MM.1S (cell line): ENCODE results near the gene MARCHF10.

ENCODE experiments used
- DNase-seq: peaks from one replicate; pipeline ENCODE4 v3.0.0-alpha.2; 2015
- H2AFZ ChIP-seq: fragments of 300-600 bp; sonication (generic); 2 replicates; pipeline ENCODE4 v1.6.0; 2016; ENCODE audit warnings: antibody characterized with exemption, low read length
- H3F3A ChIP-seq: fragments of 300-600 bp; sonication (generic); 2 replicates; pipeline ENCODE4 v1.6.1; 2016; ENCODE audit warnings: mild to moderate bottlenecking, antibody characterized with exemption, low read length, moderate library complexity, mixed read lengths; ENCODE audit not compliant: insufficient read depth
- H3K27ac ChIP-seq: fragments of 300-600 bp; sonication (generic); 2 replicates; pipeline ENCODE4 v1.5.1; 2016; ENCODE audit warnings: mild to moderate bottlenecking, low read length
- H3K27me3 ChIP-seq: fragments of 300-600 bp; sonication (generic); replicated peaks from 2 replicates; pipeline ENCODE4 v1.6.0; 2016; ENCODE audit warnings: low read length; ENCODE audit not compliant: insufficient read depth
- H3K36me3 ChIP-seq: fragments of 300-600 bp; sonication (generic); replicated peaks from 2 replicates; pipeline ENCODE4 v1.6.1; 2016; ENCODE audit warnings: mild to moderate bottlenecking, low read length, mixed read lengths; ENCODE audit not compliant: insufficient read depth
- H3K4me1 ChIP-seq: fragments of 300-600 bp; sonication (generic); 2 replicates; pipeline ENCODE4 v1.6.1; 2016; ENCODE audit warnings: low read length, mixed read lengths
- H3K4me2 ChIP-seq: fragments of 300-600 bp; sonication (generic); 2 replicates; pipeline ENCODE4 v1.6.0; 2016; ENCODE audit warnings: low read depth, low read length
- H3K4me3 ChIP-seq: fragments of 300-600 bp; sonication (generic); 2 replicates; pipeline ENCODE4 v1.5.1; 2016; ENCODE audit warnings: low read length, mixed read lengths
- H3K79me2 ChIP-seq: fragments of 300-600 bp; sonication (generic); 2 replicates; pipeline ENCODE4 v1.6.1; 2016; ENCODE audit warnings: mixed run types, low read length, mixed read lengths
- H3K9ac ChIP-seq: fragments of 300-600 bp; sonication (generic); 2 replicates; pipeline ENCODE4 v1.6.1; 2016; ENCODE audit warnings: low read length, mixed read lengths
- H3K9me2 ChIP-seq: fragments of 300-600 bp; sonication (generic); replicated peaks from 2 replicates; pipeline ENCODE4 v1.6.1; 2016; ENCODE audit warnings: mild to moderate bottlenecking, low read length, mixed read lengths; ENCODE audit not compliant: insufficient read depth
- H3K9me3 ChIP-seq: fragments of 300-600 bp; sonication (generic); replicated peaks from 2 replicates; pipeline ENCODE4 v1.6.1; 2016; ENCODE audit warnings: mild to moderate bottlenecking, low read length, mixed read lengths; ENCODE audit not compliant: insufficient read depth
- H4K20me1 ChIP-seq: fragments of 300-600 bp; sonication (generic); 2 replicates; pipeline ENCODE4 v1.6.1; 2016; ENCODE audit warnings: mild to moderate bottlenecking, low read length, moderate library complexity, mixed read lengths; ENCODE audit not compliant: insufficient read depth
- EZH2 ChIP-seq: fragments of 300-600 bp; sonication (generic); optimal IDR thresholded peaks from 2 replicates; pipeline ENCODE3; 2017; ENCODE audit warnings: low read depth, mild to moderate bottlenecking, antibody characterized with exemption, low read length, mixed read lengths
- EZH2phosphoT487 ChIP-seq: fragments of 300-600 bp; sonication (generic); IDR thresholded peaks from 2 replicates; pipeline ENCODE4 v1.6.1; 2018; ENCODE audit warnings: antibody characterized with exemption, low read length
- TF ChIP-seq, protein P1 (sequence below): fragments of 300-600 bp; sonication (generic); IDR thresholded peaks from 2 replicates; pipeline ENCODE4 v1.5.1; 2016; ENCODE audit warnings: antibody characterized with exemption, low read length, mixed read lengths

MARCHF10 gene

DNA sequence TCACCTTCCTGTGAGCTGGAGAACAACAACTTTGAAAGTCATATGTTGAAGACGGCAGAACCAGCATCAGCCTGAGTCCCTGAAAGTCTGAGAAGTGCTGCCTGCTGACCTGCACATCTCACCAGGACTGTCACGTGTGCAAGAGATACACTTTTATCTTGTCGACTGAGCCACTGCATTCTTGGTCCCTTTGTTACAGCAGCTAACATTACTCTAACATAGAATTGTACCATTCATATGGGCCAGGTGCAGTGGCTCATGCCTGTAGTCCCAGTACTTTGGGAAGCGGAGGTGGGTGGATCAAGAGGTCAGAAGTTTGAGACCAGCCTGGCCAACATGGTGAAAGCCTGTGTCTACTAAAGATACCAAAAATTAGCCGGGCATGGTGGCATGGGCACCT lies 40.1 kb downstream of the MARCHF10 start:
- Histone ChIP-seq H3K79me2 (no peaks in the 10 kb centered on the region), H3K27me3 (0 out of 2 replicates have a peak, but pooled peaks cover 3% of the 10 kb centered on the region), H3K4me2 (no peak overlapping the region), H3F3A (no peaks in the 10 kb centered on the region), H3K4me1 (no peaks in the 10 kb centered on the region), H3K9me2 (no peaks in the 10 kb centered on the region), H4K20me1 (no peaks in the 10 kb centered on the region), H3K4me3 (no peak overlapping the region), H3K9ac (no peak overlapping the region), H3K36me3 (no peaks in the 10 kb centered on the region), H2AFZ (no peak overlapping the region), H3K9me3 (no peaks in the 10 kb centered on the region), H3K27ac (no peak overlapping the region)
- no peak for DNase-seq
- TF ChIP-seq EZH2 (no peak), EZH2phosphoT487 (no peak)
- TF ChIP-seq, protein P1, sequence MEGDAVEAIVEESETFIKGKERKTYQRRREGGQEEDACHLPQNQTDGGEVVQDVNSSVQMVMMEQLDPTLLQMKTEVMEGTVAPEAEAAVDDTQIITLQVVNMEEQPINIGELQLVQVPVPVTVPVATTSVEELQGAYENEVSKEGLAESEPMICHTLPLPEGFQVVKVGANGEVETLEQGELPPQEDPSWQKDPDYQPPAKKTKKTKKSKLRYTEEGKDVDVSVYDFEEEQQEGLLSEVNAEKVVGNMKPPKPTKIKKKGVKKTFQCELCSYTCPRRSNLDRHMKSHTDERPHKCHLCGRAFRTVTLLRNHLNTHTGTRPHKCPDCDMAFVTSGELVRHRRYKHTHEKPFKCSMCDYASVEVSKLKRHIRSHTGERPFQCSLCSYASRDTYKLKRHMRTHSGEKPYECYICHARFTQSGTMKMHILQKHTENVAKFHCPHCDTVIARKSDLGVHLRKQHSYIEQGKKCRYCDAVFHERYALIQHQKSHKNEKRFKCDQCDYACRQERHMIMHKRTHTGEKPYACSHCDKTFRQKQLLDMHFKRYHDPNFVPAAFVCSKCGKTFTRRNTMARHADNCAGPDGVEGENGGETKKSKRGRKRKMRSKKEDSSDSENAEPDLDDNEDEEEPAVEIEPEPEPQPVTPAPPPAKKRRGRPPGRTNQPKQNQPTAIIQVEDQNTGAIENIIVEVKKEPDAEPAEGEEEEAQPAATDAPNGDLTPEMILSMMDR: no peak

DNA sequence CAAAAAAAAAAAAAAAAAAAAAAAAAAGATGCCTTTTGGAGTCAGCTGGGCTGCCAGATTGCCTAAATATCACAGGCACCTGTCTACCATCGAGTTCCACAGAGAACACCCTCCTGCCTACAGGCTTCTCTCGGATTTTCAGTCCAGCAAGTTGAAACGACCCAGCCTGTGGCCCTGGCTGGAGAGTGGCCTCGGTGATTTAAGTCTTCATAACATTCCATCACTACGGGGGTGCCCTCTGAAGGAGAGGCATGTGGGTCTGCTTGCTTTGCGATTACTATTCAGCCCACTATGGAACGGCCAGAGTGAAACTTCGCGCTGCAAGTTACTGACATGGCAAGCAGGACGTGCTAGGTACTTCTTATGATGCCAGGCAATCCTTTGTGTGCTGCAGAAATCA lies 42.8 kb downstream of the MARCHF10 start:
- no peaks in the 10 kb centered on the region for H4K20me1 ChIP-seq
- H3K9me2 ChIP-seq: no peaks in the 10 kb centered on the region
- H2AFZ ChIP-seq: no peak overlapping the region
- H3K4me3 ChIP-seq: no peak overlapping the region
- TF ChIP-seq, protein P1: no peak
- TF ChIP-seq EZH2: no peak
- TF ChIP-seq EZH2phosphoT487: no peak
- H3K79me2 ChIP-seq: no peaks in the 10 kb centered on the region
- no peaks in the 10 kb centered on the region for H3F3A ChIP-seq
- no peaks in the 10 kb centered on the region for H3K36me3 ChIP-seq
- no peaks in the 10 kb centered on the region for H3K9me3 ChIP-seq
- H3K27ac ChIP-seq: no peak overlapping the region
- no peak overlapping the region for H3K4me2 ChIP-seq
- H3K9ac ChIP-seq: no peak overlapping the region
- no peak for DNase-seq
- no peaks in the 10 kb centered on the region for H3K4me1 ChIP-seq
- no peaks in the 10 kb centered on the region for H3K27me3 ChIP-seq

DNA sequence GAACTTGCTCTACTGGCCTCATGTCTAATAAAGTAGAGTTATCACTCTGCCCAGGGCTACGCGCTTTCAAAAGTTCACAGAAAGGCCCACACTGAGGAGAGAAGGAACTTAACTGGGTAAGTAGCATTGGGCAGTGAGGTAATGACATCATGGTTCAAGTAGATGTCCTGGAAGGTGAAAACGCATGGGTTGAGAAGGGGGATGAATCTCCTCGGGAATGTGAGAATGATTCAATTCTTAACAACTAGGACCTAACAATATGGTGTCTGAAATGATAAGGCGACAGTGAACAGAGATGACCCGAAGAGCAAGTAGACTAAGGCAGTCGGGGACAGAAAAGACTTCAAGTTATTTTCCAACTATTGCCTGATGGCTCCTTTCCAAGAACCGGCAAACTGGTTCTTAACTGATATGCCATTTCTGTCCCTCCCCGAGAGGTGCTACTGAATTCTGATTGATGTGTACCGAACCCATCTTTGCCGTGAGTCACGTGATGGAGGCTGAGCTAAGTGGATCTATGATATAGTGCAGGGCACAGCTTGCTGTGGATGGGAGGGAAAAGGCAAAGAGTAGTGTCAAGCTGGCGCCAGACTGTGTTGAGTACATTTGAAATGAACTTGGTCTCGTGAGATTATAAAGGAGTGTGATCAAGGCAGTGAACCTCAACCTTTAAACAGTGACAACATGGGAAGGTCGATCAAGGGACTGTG lies 44.1 kb downstream of the MARCHF10 start:
- Histone ChIP-seq H3K79me2 (no peaks in the 10 kb centered on the region), H3K4me3 (no peak overlapping the region), H4K20me1 (no peaks in the 10 kb centered on the region), H3K27me3 (no peaks in the 10 kb centered on the region), H3K9me2 (no peaks in the 10 kb centered on the region), H3K4me2 (no peak overlapping the region), H3K9me3 (no peaks in the 10 kb centered on the region), H3K27ac (no peak overlapping the region), H3K4me1 (no peaks in the 10 kb centered on the region), H2AFZ (no peak overlapping the region), H3F3A (no peaks in the 10 kb centered on the region), H3K9ac (no peak overlapping the region), H3K36me3 (no peaks in the 10 kb centered on the region)
- TF ChIP-seq EZH2phosphoT487: no peak
- no peak for TF ChIP-seq EZH2
- TF ChIP-seq, protein P1: no peak
- no peak for DNase-seq
